Islet precursor cell (in vitro differentiated cells): ENCODE data around the gene CSNK1E.
"Not testable (repeated sequence)": the region's sequence is repeated elsewhere in the genome, so short reads cannot be mapped to it uniquely, and the experiment has no call there.

Experiments
- DNase-seq: peaks from one replicate; pipeline ENCODE4 v3.0.0-alpha.2; 2018

Gene CSNK1E

GRCh38 chr22:38317122-38317994, at the start of gene CSNK1E:
Gene CSNK1E (minus strand): TSS chr22:38317433. CDS start chr22:38314157, 3,276 bp downstream.
- peak; percentile 84 for DNase-seq

- not testable (repeated sequence) for DNase-seq
Observed at GRCh38 chr22:38365829-38366228, 48.6 kb upstream of the CSNK1E start.

- DNase-seq, result not testable (repeated sequence)
Observed at GRCh38 chr22:38365174-38365573, 47.9 kb upstream of the CSNK1E start.

GRCh38 chr22:38360560-38360959, 43.3 kb upstream of the CSNK1E start:
- DNase-seq, result not testable (repeated sequence)

GRCh38 chr22:38359817-38360216, 42.6 kb upstream of the CSNK1E start:
- DNase-seq, result not testable (repeated sequence)

GRCh38 chr22:38357971-38358370, 40.7 kb upstream of the CSNK1E start:
- not testable (repeated sequence) for DNase-seq

- DNase-seq, result no peak
Observed at GRCh38 chr22:38355275-38355674, 38.0 kb upstream of the CSNK1E start.

- DNase-seq, result no peak
Observed at GRCh38 chr22:38353701-38354100, 36.5 kb upstream of the CSNK1E start.

GRCh38 chr22:38353142-38353629, 36.0 kb upstream of the CSNK1E start:
- peak; percentile 79 for DNase-seq

- DNase-seq, result no peak
Observed at GRCh38 chr22:38352436-38352835, 35.2 kb upstream of the CSNK1E start.

- peak; percentile 53 for DNase-seq
Observed at GRCh38 chr22:38350444-38351359, 33.5 kb upstream of the CSNK1E start.

GRCh38 chr22:38348751-38349496, 31.7 kb upstream of the CSNK1E start:
- peak; percentile 51 for DNase-seq

GRCh38 chr22:38347944-38348750, 30.9 kb upstream of the CSNK1E start:
- peak; percentile 57 for DNase-seq

- peak; percentile 49 for DNase-seq
Observed at GRCh38 chr22:38347181-38347943, 30.1 kb upstream of the CSNK1E start.

- peak; percentile 46 for DNase-seq
Observed at GRCh38 chr22:38346506-38346905, 29.3 kb upstream of the CSNK1E start.

- peak; percentile 27 for DNase-seq
Observed at GRCh38 chr22:38345782-38346181, 28.5 kb upstream of the CSNK1E start.

GRCh38 chr22:38339893-38340292, 22.7 kb upstream of the CSNK1E start:
- DNase-seq, result not testable (repeated sequence)

- DNase-seq, result peak; percentile 63
Observed at GRCh38 chr22:38338772-38339379, 21.6 kb upstream of the CSNK1E start.

- peak; percentile 75 for DNase-seq
Observed at GRCh38 chr22:38336699-38337098, 19.5 kb upstream of the CSNK1E start.

GRCh38 chr22:38335077-38335476, 17.8 kb upstream of the CSNK1E start:
- no peak for DNase-seq
